Measurements from ENCODE around the gene OLFML2B.

OLFML2B gene

DNA sequence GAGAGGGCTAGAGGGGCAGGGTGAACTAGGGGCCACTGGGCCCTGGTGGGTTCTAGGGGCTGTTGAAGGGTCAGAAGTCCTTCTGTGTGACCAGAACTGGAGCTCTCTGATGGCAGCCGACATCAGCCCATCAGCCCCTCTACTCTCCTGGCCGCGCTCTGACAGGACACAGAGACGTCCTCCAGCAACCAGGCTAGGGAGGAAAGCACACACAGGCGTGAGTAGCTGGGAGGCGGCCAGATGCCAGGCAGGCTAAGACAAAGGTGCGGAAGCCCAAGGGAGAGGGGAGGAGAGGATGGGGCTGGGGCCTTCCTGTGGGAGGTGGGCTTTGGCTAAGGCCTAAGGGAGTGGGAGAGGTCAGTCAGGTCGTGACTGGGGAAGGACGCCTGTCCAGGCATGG, 50.8 kb downstream of the OLFML2B start:
- TF ChIP-seq SUZ12 (IDR thresholded peaks at IDR 0.05), result no peak
- TF ChIP-seq ELF4 (IDR thresholded peaks at IDR 0.05), result no peak
- no peak for TF ChIP-seq BHLHE40 (IDR thresholded peaks at IDR 0.05; ENCODE audit: borderline replicate concordance)
- TF ChIP-seq FOXK2 (IDR thresholded peaks at IDR 0.05), result no peak
- TF ChIP-seq ZNF384 (IDR thresholded peaks at IDR 0.05), result no peak
- TF ChIP-seq FOXM1 (IDR thresholded peaks at IDR 0.05; ENCODE audit: borderline replicate concordance), result no peak
- TF ChIP-seq ARNT (IDR thresholded peaks at IDR 0.05), result no peak
- no peak for TF ChIP-seq FOXA1 (IDR thresholded peaks at IDR 0.05)
- no peak for TF ChIP-seq LEF1 (IDR thresholded peaks at IDR 0.05; ENCODE audit: borderline replicate concordance)
- no peak for TF ChIP-seq CTBP1 (IDR thresholded peaks at IDR 0.05; ENCODE audit: borderline replicate concordance)
- no peak for TF ChIP-seq NFRKB (IDR thresholded peaks at IDR 0.05)
- no peak for TF ChIP-seq L3MBTL2 (conservative IDR thresholded peaks at IDR 0.05)
- TF ChIP-seq HDGF (IDR thresholded peaks at IDR 0.05; ENCODE audit: borderline replicate concordance), result no peak
- no peak for DNase-seq (ENCODE audit: extremely low spot score)
- CTCF ChIA-PET, result no interaction called here
- POLR2A ChIA-PET, result no interaction called here

DNA sequence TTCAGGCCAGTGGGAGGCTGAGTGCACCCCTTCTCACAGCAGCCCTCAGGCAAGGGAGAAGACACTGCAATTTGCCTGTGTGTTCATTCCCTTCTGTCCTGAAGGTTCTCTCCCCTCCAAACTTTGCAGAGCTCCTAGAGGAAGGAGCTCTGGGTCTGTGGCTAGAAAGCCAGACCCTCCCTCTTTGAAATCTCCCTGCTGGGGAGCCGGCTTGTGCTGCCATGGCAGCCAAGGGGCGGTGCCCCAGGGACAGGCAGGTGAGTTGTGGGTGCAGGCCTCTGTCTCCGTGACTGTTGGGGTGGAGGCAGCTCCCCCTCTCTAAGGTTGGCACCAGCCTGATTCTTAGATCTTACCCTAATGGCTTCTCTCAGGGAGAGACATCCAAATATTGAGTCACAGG, 53.0 kb downstream of the OLFML2B start:
- POLR2A ChIA-PET, result no interaction called here
- no peak for TF ChIP-seq FOXK2 (IDR thresholded peaks at IDR 0.05)
- no peak for TF ChIP-seq SUZ12 (IDR thresholded peaks at IDR 0.05)
- no peak for TF ChIP-seq FOXA1 (IDR thresholded peaks at IDR 0.05)
- TF ChIP-seq ARNT (IDR thresholded peaks at IDR 0.05), result no peak
- no peak for TF ChIP-seq ZNF384 (IDR thresholded peaks at IDR 0.05)
- no peak for TF ChIP-seq TARDBP (IDR thresholded peaks at IDR 0.05)
- no peak for TF ChIP-seq NFRKB (IDR thresholded peaks at IDR 0.05)
- TF ChIP-seq HDGF (IDR thresholded peaks at IDR 0.05; ENCODE audit: borderline replicate concordance), result no peak
- TF ChIP-seq SP1 (IDR thresholded peaks at IDR 0.05), result no peak
- no peak for TF ChIP-seq BHLHE40 (IDR thresholded peaks at IDR 0.05; ENCODE audit: borderline replicate concordance)
- TF ChIP-seq L3MBTL2 (conservative IDR thresholded peaks at IDR 0.05), result no peak
- no peak for DNase-seq (ENCODE audit: extremely low spot score)
- CTCF ChIA-PET, result no interaction called here

DNA sequence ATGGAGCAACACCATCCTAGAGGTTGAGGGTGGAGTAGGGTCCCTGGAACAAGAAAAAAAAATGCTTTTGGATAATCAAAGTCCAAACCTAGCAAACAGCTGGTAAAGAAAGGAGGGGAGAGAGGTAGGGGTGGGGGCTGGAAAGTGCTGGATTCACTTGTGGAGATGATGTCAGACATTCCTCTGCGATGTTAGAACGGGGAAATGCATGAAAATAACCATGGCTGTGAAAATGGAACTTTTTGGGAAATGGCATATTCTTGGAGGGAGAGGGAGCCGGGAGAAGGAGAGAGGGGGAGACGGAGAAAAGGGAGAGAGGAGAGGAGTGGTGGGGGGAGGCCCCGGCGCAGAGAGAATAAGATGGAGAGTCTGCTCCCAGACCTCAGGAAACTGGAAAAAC, 53.6 kb downstream of the OLFML2B start:
- POLR2A ChIA-PET, result no interaction called here
- no peak for TF ChIP-seq ARNT (IDR thresholded peaks at IDR 0.05)
- TF ChIP-seq FOXK2 (IDR thresholded peaks at IDR 0.05), result no peak
- no peak for TF ChIP-seq FOXM1 (IDR thresholded peaks at IDR 0.05; ENCODE audit: borderline replicate concordance)
- no peak for TF ChIP-seq HDGF (IDR thresholded peaks at IDR 0.05; ENCODE audit: borderline replicate concordance)
- TF ChIP-seq BHLHE40 (IDR thresholded peaks at IDR 0.05; ENCODE audit: borderline replicate concordance), result no peak
- no peak for TF ChIP-seq SP1 (IDR thresholded peaks at IDR 0.05)
- TF ChIP-seq FOXA1 (IDR thresholded peaks at IDR 0.05), result no peak
- no peak for TF ChIP-seq TARDBP (IDR thresholded peaks at IDR 0.05)
- no peak for TF ChIP-seq ZNF384 (IDR thresholded peaks at IDR 0.05)
- no peak for TF ChIP-seq ELF4 (IDR thresholded peaks at IDR 0.05)
- no peak for TF ChIP-seq L3MBTL2 (conservative IDR thresholded peaks at IDR 0.05)
- no peak for TF ChIP-seq CTBP1 (IDR thresholded peaks at IDR 0.05; ENCODE audit: borderline replicate concordance)
- TF ChIP-seq SUZ12 (IDR thresholded peaks at IDR 0.05), result no peak
- no peak for TF ChIP-seq NFRKB (IDR thresholded peaks at IDR 0.05)
- TF ChIP-seq, protein P1, sequence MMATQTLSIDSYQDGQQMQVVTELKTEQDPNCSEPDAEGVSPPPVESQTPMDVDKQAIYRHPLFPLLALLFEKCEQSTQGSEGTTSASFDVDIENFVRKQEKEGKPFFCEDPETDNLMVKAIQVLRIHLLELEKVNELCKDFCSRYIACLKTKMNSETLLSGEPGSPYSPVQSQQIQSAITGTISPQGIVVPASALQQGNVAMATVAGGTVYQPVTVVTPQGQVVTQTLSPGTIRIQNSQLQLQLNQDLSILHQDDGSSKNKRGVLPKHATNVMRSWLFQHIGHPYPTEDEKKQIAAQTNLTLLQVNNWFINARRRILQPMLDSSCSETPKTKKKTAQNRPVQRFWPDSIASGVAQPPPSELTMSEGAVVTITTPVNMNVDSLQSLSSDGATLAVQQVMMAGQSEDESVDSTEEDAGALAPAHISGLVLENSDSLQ (IDR thresholded peaks at IDR 0.05), result no peak
- no peak for TF ChIP-seq LEF1 (IDR thresholded peaks at IDR 0.05; ENCODE audit: borderline replicate concordance)
- CTCF ChIA-PET, result no interaction called here
- no peak for DNase-seq (ENCODE audit: extremely low spot score)

DNA sequence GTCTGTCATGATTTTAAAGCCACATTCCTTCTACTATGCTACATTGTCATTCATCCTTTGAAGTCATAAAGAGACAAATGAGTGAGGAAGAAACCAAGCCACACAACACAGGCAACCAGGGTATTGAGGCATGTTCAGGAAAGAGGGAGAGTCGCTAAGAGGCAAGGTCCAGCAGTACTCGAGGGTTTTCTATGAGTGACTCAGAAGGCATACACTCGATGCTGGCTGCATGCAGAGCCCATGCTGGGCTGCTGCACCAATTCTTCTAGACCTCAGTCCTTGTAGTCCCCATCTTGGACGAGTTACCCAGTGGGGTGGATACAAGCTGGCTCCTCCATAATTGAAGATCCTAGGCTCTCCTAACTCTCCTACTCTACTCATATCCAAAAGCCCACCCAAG, 57.6 kb downstream of the OLFML2B start:
- ChIA-PET CTCF (no interaction called here), POLR2A (no interaction called here)
- no peak for TF ChIP-seq FOXM1 (IDR thresholded peaks at IDR 0.05; ENCODE audit: borderline replicate concordance)
- TF ChIP-seq ELF4 (IDR thresholded peaks at IDR 0.05), result no peak
- no peak for TF ChIP-seq TARDBP (IDR thresholded peaks at IDR 0.05)
- DNase-seq (ENCODE audit: extremely low spot score), result no peak

DNA sequence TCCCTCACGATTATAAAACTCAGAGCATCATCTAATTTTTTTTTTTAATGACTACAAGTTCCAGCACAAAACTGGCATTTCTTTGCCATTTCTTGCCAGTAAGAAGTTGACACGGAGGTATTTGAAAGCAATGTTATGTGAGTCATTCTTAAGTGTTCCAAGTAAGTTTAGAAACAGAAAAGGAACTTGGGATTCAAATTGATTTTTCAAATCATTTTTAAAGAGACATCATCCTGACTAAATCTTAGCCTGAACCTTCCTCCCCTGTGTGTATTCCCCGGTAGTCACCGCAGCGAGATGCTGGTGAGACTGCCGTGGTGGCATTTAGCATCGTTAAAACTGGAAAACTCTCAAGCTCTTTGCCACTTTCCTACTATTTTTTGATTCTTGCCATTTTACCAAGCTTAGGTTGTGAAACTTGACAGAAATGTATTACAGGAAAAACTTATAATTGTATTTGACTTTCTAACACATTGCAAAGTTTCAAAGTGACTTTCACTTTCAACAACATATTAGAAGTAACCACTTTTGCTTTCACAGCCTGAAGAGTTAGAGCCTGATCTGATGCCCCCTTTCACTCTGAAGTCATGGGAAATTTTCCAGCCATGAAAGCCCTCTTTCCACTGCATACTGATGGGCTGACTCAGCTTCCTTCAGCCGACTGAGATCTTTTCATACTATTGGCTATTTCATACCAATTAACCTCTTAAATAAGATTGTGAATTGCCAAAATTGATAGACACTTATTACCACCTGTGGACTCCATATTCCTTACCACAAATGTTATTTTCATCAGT, 61.4 kb downstream of the OLFML2B start:
- CTCF ChIA-PET, result no interaction called here
- TF ChIP-seq TARDBP (IDR thresholded peaks at IDR 0.05) (no peak), ZNF384 (IDR thresholded peaks at IDR 0.05) (no peak), L3MBTL2 (conservative IDR thresholded peaks at IDR 0.05) (no peak), HDGF (IDR thresholded peaks at IDR 0.05; ENCODE audit: borderline replicate concordance) (no peak), FOXK2 (IDR thresholded peaks at IDR 0.05) (no peak)
- DNase-seq (ENCODE audit: extremely low spot score), result no peak
- POLR2A ChIA-PET, result no interaction called here

DNA sequence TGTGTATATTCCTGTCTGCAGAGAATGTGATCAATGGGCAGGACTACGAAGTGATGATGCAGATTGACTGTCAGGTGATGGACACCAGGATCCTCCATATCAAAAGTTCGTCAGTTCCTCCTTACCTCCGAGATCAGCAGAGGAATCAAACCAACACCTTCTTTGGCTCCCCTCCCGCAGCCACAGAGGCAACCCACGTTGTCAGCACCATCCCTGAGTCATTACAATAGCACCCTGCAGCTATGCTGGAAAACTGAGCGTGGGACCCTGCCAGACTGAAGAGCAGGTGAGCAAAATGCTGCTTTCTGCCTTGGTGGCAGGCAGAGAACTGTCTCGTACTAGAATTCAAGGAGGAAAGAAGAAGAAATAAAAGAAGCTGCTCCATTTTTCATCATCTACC, 65.2 kb downstream of the OLFML2B start:
- CTCF ChIA-PET, result no interaction called here
- POLR2A ChIA-PET, result no interaction called here
- TF ChIP-seq, protein P1 (IDR thresholded peaks at IDR 0.05), result no peak
- TF ChIP-seq NFRKB (IDR thresholded peaks at IDR 0.05), result no peak
- no peak for TF ChIP-seq ARNT (IDR thresholded peaks at IDR 0.05)
- no peak for TF ChIP-seq FOXK2 (IDR thresholded peaks at IDR 0.05)
- no peak for TF ChIP-seq SP1 (IDR thresholded peaks at IDR 0.05)
- TF ChIP-seq L3MBTL2 (conservative IDR thresholded peaks at IDR 0.05), result no peak
- TF ChIP-seq FOXM1 (IDR thresholded peaks at IDR 0.05; ENCODE audit: borderline replicate concordance), result no peak
- no peak for TF ChIP-seq LEF1 (IDR thresholded peaks at IDR 0.05; ENCODE audit: borderline replicate concordance)
- TF ChIP-seq HDGF (IDR thresholded peaks at IDR 0.05; ENCODE audit: borderline replicate concordance), result no peak
- no peak for TF ChIP-seq SUZ12 (IDR thresholded peaks at IDR 0.05)
- DNase-seq (ENCODE audit: extremely low spot score), result no peak

DNA sequence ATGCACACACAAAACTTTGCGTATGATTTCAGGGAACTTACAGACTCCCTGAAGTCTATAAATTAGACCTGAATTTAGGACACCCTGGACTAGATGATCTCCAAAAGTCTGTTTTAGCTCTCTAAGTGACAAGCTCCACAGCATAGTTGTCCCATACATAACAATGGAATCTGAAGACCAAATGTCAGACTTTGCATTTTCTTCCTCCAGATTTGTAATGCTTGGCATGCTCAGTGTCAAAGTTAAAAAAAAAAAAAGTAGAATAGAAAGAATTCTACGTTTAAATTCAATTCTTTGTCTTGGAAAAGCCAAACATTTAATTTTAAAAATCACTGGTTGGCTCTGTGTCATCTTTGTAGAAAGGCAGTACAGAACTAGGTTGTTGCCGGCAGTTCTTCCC, 66.7 kb downstream of the OLFML2B start:
- ChIA-PET CTCF (no interaction called here), POLR2A (no interaction called here)
- TF ChIP-seq ZNF384 (IDR thresholded peaks at IDR 0.05) (no peak), FOXK2 (IDR thresholded peaks at IDR 0.05) (no peak), CTBP1 (IDR thresholded peaks at IDR 0.05; ENCODE audit: borderline replicate concordance) (no peak), ELF4 (IDR thresholded peaks at IDR 0.05) (no peak), BHLHE40 (IDR thresholded peaks at IDR 0.05; ENCODE audit: borderline replicate concordance) (no peak), LEF1 (IDR thresholded peaks at IDR 0.05; ENCODE audit: borderline replicate concordance) (no peak), L3MBTL2 (conservative IDR thresholded peaks at IDR 0.05) (no peak), FOXM1 (IDR thresholded peaks at IDR 0.05; ENCODE audit: borderline replicate concordance) (no peak), TARDBP (IDR thresholded peaks at IDR 0.05) (no peak), NFRKB (IDR thresholded peaks at IDR 0.05) (no peak)
- TF ChIP-seq, protein P1 (IDR thresholded peaks at IDR 0.05), result no peak
- DNase-seq (ENCODE audit: extremely low spot score), result no peak

Data from HEK293T (cell line).